ENCODE data around the gene ANKRD39.
A peak's percentile ranks its signal among the peaks of the same experiment; 100 is the strongest.

Gene ANKRD39

GRCh38 chr2:96826546-96827278 lies 31.1 kb downstream of the ANKRD39 start:
- DNase-seq, result no peak

- DNase-seq, result no peak
Observed at GRCh38 chr2:96825057-96825456, 32.8 kb downstream of the ANKRD39 start.

DNA sequence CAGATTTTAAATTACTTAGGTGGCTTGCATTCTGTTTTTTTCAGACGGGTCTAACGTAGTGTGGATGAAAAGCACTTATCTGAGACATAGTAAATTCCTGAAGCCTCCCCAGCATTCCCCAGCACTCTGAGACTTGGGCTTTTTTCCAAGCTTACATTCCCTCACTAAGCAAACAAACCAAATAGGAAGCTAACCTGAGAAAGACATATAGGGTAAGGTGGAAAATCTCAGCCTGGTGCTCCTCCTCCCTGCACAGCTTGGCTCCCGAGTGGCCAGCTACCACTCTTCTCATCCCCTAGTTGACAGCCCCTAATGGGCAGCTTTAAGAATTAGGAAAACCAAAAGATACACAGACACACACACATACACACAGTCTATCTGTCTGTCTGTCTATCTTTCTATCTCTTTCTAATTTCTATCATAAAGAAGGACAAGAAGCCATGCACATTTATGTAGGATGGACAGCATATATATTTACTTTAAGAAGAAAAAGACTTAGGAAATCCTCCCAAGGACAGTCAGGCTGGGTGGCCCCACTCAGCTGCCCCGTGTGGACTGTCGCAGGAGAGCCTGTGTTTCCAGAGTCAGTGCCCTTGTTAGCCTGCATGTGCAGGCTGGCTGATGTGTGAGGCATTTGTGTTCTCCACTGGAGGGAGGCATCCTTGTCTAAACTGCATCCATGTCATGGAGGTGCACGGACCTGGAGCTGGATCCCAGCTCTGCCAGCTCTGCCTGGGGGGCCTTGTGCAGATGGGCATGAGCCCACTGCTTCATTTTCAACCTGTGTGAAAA lies 33.5 kb downstream of the ANKRD39 start:
- DNase-seq, result no peak

GRCh38 chr2:96823198-96823597 lies 34.6 kb downstream of the ANKRD39 start:
- no peak for DNase-seq

DNA sequence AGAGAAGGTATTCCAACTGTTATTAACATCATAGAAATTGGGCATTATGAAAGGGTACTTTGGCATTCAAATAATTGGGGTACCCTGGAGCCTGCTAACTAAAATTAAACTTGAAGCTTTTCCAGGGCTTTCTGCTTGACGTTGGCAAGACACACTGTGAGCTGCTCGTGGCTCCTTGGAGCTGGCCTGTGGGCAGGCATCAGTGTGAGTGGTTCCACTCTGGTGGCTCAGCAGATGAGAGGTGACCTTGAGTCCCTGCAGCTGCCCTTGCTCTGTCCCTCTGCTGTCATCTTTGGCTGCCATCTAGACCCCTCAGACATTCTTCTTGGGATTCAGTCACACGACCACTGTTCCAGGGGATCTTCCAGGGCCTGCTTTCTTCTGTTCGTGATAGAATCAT lies 35.0 kb downstream of the ANKRD39 start:
- no peak for DNase-seq

- DNase-seq, result no peak
Observed at GRCh38 chr2:96821113-96821675, 36.6 kb downstream of the ANKRD39 start.

DNA sequence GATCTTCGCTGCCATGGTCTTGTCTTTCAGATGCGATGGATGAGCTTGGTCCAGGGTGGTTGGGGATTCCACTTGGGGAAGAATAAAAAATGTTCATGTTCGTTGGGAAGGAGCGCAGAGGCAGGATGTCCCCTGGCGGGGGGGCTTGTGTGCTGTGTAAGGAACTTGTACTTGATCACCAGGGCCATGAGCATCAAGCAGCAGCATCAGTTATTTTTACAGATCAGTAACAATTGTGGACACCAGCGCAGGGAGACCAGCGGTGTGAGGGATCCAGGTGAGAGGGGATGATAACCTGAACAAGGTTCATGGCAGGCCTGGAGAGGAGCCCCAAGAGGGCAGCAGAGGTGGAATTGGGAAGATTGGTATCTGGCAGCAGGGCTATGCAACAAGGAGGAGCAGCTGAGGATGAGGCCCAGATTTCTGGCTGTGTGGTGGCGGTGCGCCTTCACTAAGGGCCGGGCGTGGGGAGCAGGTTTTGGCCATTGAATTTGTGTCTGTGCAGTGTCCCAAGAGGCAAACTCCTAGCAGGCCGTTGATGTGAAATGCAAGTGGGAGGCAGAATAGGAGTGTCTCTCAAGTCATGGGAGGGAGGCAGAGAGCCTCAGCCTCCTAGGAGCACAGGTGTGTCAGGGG lies 37.8 kb downstream of the ANKRD39 start:
- DNase-seq, result no peak

- no peak for DNase-seq
Observed at GRCh38 chr2:96819128-96819875, 38.5 kb downstream of the ANKRD39 start.

- no peak for DNase-seq
Observed at GRCh38 chr2:96817882-96818281, 39.9 kb downstream of the ANKRD39 start.

DNA sequence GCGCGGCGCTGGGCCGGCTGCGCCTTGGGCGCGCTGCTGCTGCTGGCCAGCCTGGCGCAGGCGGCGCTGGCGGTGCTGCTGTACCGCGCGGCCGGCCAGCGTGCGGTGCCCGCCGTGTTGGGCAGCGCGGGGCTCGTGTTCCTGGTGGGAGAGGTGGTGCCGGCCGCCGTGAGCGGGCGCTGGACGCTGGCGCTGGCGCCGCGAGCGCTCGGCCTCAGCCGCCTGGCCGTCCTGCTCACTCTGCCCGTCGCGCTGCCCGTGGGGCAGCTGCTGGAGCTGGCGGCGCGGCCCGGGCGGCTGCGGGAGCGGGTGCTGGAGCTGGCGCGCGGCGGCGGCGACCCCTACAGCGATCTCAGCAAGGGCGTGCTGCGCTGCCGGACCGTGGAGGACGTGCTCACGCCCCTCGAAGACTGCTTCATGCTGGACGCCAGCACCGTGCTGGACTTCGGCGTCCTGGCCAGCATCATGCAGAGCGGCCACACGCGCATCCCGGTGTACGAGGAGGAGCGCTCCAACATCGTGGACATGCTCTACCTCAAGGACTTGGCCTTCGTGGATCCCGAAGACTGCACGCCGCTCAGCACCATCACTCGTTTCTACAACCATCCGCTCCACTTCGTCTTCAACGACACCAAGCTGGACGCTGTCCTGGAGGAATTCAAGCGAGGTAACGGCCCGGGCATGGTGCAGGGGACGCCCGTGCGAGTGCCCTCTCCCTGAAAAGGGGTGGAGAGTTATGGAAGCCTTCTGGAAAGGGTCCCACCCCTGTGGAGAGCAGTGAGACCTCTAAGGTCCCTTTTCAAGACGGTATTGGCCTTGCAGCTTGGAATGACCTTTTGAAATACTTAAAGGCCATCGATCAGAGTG lies 40.7 kb downstream of the ANKRD39 start:
- DNase-seq, result no peak

GRCh38 chr2:96816127-96816835 lies 41.5 kb downstream of the ANKRD39 start, which contains the start of gene CNNM3:
TSS of gene CNNM3 (plus strand) at chr2:96816268. CDS start at chr2:96816278, 10 bp downstream.
- peak; percentile 95 for DNase-seq

DNA sequence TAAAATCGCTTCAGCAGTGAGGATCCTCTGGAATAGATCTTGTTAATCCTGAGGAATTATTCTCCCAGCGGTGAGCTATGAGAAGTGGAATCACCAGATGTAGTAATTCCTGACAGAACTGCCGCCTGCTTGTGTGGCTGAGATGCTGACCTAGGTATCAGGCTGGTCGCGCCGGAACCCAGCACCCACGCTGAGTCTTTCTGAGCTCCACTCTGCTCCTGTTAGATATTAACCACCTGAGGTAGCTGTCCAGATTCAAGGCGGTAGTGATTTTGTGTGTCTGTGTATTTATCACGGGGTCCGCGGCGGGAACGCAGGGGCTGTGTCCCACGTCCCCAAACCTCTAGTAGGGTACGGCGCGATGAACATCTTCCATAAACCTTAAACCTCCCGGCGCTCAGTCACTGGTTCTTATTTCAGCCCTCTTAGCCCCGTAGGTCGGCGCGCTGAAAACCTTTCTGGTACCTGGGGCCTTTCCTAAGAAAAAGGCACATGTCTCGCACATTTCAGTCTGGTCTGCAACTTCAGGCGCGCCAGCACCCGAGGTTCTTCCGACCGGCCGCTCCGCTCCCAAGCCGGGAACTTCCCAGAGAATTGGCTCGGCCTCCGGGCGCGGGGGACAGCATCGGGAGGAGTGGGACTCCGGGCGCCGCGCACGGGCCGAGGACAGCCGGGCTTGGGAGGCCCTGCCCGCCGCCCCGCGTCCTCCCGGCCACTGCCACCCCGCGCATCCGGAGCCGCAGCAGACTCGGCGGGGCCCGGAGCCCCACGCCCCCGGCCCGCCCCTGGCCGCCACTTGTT lies 42.3 kb downstream of the ANKRD39 start:
- no peak for DNase-seq

DNA sequence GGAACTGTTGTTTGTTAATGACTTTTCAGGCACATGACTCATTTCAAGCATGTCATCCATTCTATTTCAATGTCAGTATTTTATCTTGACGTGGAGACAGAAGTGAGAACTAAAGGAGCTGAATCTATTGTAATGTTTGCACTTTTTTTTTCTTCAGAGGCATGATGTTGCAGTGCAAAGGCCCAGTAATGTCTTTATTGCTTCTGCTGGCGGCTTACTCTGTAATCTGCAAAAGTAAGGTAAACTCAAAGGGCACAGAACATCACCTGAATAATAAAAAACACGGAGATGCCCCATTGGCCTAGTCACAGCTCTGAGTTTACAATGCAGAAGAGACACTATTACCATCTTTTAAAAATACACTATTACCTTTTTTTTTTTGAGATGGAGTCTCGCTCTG lies 44.2 kb downstream of the ANKRD39 start:
- DNase-seq, result no peak

- DNase-seq, result no peak
Observed at GRCh38 chr2:96811917-96812316, 45.9 kb downstream of the ANKRD39 start.

DNA sequence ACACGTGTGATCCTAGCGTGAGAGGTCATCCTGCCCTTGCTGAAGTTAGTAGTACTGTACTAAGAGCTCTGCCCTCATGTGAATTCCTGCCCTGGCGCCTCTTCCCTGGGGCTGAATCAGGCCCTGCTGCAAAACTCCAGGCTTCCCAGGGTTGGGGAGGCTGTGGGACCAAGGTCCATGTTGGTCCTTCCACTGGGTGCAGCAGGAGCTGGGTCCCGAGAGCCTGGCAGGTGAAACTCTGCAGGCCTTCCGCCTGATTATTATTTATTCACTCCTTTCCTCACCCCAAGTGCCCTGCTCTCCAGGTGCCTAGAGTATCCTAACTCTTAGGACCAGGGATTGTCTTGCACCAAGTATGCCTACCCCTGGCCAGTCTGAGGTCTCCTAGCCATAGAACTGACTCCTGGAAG lies 47.0 kb downstream of the ANKRD39 start:
- no peak for DNase-seq

- DNase-seq, result no peak
Observed at GRCh38 chr2:96809951-96810782, 47.6 kb downstream of the ANKRD39 start.

GRCh38 chr2:96809216-96809882 lies 48.5 kb downstream of the ANKRD39 start:
- no peak for DNase-seq

GRCh38 chr2:96808176-96808837 lies 49.5 kb downstream of the ANKRD39 start:
- DNase-seq, result no peak
